ENCODE results near the gene MRAP2. TPM values are rescaled to one million over a fixed set of nuclear protein-coding genes. Genes with fewer than 3 reads are reported as not detected.

MRAP2 gene
- total RNA-seq, 1 experiment from 2014 or later = 0.33 TPM

DNA sequence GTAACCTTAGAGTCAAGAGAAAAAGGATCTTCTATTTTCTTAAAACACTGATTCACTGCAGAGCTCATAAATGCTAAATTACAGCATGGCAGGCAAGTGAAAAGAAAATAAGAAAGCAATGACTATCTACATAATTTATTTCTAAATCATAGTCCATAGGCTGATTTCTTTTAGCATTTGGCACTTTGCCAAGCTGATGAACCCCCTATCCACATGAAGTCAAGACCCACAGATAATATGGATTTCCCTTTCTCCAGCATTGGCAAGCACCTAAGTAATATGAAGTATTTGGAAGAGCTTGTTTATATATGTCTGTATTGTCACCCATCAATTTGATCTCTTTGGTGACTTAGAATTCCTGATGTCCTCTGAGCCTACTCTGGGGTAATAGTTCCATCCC is 47.9 kb upstream of the MRAP2 start:
- no TSS peak for BruUV-seq (replicated peaks)
- ChIA-PET CTCF (interaction anchor here (1.1 kb wide), 1 partner anchor 68 kb away, joined by 4 read pairs; no protein-coding TSS in a partner anchor), POLR2A (interaction anchor here (0.7 kb wide), 1 partner anchor 64 kb away, joined by 3 read pairs; no protein-coding TSS in a partner anchor)
- no peak for DNase-seq (ENCODE audit: unreplicated experiment)
- TF ChIP-seq, protein P1, sequence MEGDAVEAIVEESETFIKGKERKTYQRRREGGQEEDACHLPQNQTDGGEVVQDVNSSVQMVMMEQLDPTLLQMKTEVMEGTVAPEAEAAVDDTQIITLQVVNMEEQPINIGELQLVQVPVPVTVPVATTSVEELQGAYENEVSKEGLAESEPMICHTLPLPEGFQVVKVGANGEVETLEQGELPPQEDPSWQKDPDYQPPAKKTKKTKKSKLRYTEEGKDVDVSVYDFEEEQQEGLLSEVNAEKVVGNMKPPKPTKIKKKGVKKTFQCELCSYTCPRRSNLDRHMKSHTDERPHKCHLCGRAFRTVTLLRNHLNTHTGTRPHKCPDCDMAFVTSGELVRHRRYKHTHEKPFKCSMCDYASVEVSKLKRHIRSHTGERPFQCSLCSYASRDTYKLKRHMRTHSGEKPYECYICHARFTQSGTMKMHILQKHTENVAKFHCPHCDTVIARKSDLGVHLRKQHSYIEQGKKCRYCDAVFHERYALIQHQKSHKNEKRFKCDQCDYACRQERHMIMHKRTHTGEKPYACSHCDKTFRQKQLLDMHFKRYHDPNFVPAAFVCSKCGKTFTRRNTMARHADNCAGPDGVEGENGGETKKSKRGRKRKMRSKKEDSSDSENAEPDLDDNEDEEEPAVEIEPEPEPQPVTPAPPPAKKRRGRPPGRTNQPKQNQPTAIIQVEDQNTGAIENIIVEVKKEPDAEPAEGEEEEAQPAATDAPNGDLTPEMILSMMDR (IDR thresholded peaks at IDR 0.05; ENCODE audit: unreplicated experiment) = no peak
- H3K4me3 Mint-ChIP-seq (ENCODE audit: unreplicated experiment) = no peak overlapping the region
- intact Hi-C loops (cut with micrococcal nuclease) = no loop called here
- H3K4me1 Mint-ChIP-seq (ENCODE audit: insufficient read depth, unreplicated experiment) = no peaks in the 10 kb centered on the region
- H3K27ac Mint-ChIP-seq (ENCODE audit: low read depth, unreplicated experiment) = no peak overlapping the region
- no peaks in the 10 kb centered on the region for H3K9me3 Mint-ChIP-seq (ENCODE audit: unreplicated experiment)
- no peaks in the 10 kb centered on the region for H3K27me3 Mint-ChIP-seq (ENCODE audit: insufficient read depth, unreplicated experiment)
- H3K36me3 Mint-ChIP-seq (ENCODE audit: insufficient read depth, unreplicated experiment) = no peaks in the 10 kb centered on the region

GRCh38 chr6:83998021-83998584 is 35.5 kb upstream of the MRAP2 start:
- POLR2A ChIA-PET = interaction anchor here (0.7 kb wide), 1 partner anchor 900 kb away, joined by 3 read pairs; no protein-coding TSS in a partner anchor
- no peak for DNase-seq (ENCODE audit: unreplicated experiment)
- Mint-ChIP-seq H3K9me3 (ENCODE audit: unreplicated experiment) (no peaks in the 10 kb centered on the region), H3K4me1 (ENCODE audit: insufficient read depth, unreplicated experiment) (no peaks in the 10 kb centered on the region), H3K36me3 (ENCODE audit: insufficient read depth, unreplicated experiment) (peaks cover 6% of the 10 kb centered on the region), H3K4me3 (ENCODE audit: unreplicated experiment) (no peak overlapping the region), H3K27ac (ENCODE audit: low read depth, unreplicated experiment) (no peak overlapping the region), H3K27me3 (ENCODE audit: insufficient read depth, unreplicated experiment) (no peaks in the 10 kb centered on the region)
- intact Hi-C loops (cut with micrococcal nuclease) = no loop called here
- CTCF ChIA-PET = interaction anchor here (0.7 kb wide), 1 partner anchor 13 kb away, joined by 3 read pairs; no protein-coding TSS in a partner anchor
- BruUV-seq (replicated peaks) = no TSS peak
- TF ChIP-seq, protein P1 (IDR thresholded peaks at IDR 0.05; ENCODE audit: unreplicated experiment) = no peak

- Mint-ChIP-seq H3K4me1 (ENCODE audit: insufficient read depth, unreplicated experiment) (no peaks in the 10 kb centered on the region), H3K36me3 (ENCODE audit: insufficient read depth, unreplicated experiment) (peaks cover 1% of the 10 kb centered on the region), H3K4me3 (ENCODE audit: unreplicated experiment) (no peak overlapping the region), H3K27me3 (ENCODE audit: insufficient read depth, unreplicated experiment) (no peaks in the 10 kb centered on the region), H3K27ac (ENCODE audit: low read depth, unreplicated experiment) (no peak overlapping the region), H3K9me3 (ENCODE audit: unreplicated experiment) (no peaks in the 10 kb centered on the region)
- TF ChIP-seq, protein P1 (IDR thresholded peaks at IDR 0.05; ENCODE audit: unreplicated experiment) = no peak
- DNase-seq (ENCODE audit: unreplicated experiment) = no peak
- no TSS peak for BruUV-seq (replicated peaks)
- ChIA-PET POLR2A (no interaction called here), CTCF (no interaction called here)
- intact Hi-C loops (cut with micrococcal nuclease) = no loop called here
These were observed 32.5 kb upstream of the MRAP2 start for GRCh38 chr6:84001119-84001518.

GRCh38 chr6:84002226-84002625 is 31.3 kb upstream of the MRAP2 start:
- BruUV-seq (replicated peaks) = no TSS peak
- CTCF ChIA-PET = interaction anchor here (0.9 kb wide), 1 partner anchor 13 kb away, joined by 4 read pairs; no protein-coding TSS in a partner anchor

More at GRCh38 chr6:84002226-84002625, 31.3 kb upstream of the MRAP2 start:
- H3K27ac Mint-ChIP-seq (ENCODE audit: low read depth, unreplicated experiment) = no peak overlapping the region
- no peaks in the 10 kb centered on the region for H3K27me3 Mint-ChIP-seq (ENCODE audit: insufficient read depth, unreplicated experiment)
- TF ChIP-seq, protein P1 (IDR thresholded peaks at IDR 0.05; ENCODE audit: unreplicated experiment) = no peak
- H3K4me3 Mint-ChIP-seq (ENCODE audit: unreplicated experiment) = no peak overlapping the region
- no peaks in the 10 kb centered on the region for H3K36me3 Mint-ChIP-seq (ENCODE audit: insufficient read depth, unreplicated experiment)
- POLR2A ChIA-PET = no interaction called here
- no peaks in the 10 kb centered on the region for H3K4me1 Mint-ChIP-seq (ENCODE audit: insufficient read depth, unreplicated experiment)
- intact Hi-C loops (cut with micrococcal nuclease) = no loop called here
- no peak for DNase-seq (ENCODE audit: unreplicated experiment)
- no peaks in the 10 kb centered on the region for H3K9me3 Mint-ChIP-seq (ENCODE audit: unreplicated experiment)

Measured in MCF 10A (cell line).